Stimulated activated CD4-positive, alpha-beta T cell treated with anti-CD3 and anti-CD28 coated beads, Interleukin-4, amount 100 ng/mL, for 1 hour (primary cell): Measurements from ENCODE around the gene RRBP1.

ENCODE experiments used
- DNase-seq: peaks from one replicate; pipeline ENCODE4 v3.0.0-alpha.2; 2020

Gene RRBP1

DNA sequence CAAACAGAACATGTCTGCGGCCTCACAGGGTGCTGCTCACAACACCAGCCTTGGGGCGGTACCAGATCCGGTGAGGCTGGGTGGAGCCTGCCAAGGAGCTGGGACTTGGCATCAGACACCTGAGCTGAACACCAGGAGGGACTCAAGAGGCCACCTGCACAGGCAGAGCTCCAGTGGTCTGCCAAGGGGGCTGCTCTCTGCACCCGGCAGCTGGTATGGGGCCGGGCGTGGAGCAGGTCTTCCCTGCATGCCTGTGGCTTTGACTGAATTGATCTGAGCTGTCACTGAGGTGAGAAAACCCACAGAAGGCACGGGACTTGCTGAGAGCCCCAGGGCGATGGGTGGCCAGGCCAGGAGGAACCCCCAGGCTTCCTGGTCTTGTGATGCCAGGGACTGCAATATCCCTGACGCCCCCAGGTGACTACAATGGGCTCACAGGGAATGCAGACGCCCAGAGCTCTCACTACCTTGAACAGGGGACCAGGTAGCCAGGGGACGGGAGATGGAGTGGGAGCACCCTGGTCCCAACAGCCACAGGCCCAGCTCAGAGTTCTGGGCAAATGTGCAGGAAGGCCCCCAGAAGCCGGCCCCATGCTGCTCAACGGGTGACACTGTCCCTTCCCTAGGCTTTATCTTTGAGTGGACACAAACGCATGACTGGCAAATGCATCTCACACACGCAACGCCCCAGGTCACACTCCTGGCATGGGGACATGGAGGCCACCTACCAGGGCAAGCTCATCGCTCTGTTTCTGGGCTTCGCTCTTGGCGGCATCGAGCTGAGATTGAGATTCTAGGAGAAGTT lies 64.0 kb downstream of the RRBP1 start:
- no peak for DNase-seq

DNA sequence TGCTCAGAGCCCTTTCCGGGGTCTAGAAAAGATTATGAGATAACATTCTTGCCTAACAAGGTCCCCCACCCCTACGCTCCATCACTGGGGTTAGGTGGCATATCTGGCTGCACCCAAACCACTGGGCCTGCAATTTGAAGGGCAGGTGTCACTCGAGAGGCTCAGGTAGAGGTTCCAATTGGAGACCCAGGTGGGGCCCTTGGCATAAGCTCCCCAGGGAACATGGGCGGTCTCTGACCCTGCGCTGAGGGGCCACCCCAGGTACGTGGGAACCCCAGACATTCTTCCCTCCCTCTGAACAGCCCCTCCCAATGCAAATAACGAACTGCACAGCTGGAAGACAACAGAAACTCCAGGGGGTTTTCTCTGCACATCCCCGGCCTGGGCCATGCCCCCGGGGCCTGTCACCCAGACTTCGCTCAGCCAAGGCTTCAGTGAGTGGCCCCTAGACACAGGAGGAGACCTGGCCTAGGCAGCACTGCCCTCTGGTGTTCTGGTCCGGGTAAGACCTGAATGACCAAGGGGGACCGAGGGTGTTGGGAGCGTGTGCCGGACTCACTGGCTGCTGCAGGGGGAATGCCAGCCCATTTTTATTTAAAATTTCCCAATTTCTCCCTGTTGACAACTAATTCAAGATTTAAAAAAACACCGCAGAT lies 64.7 kb downstream of the RRBP1 start:
- DNase-seq: peak; percentile 51

DNA sequence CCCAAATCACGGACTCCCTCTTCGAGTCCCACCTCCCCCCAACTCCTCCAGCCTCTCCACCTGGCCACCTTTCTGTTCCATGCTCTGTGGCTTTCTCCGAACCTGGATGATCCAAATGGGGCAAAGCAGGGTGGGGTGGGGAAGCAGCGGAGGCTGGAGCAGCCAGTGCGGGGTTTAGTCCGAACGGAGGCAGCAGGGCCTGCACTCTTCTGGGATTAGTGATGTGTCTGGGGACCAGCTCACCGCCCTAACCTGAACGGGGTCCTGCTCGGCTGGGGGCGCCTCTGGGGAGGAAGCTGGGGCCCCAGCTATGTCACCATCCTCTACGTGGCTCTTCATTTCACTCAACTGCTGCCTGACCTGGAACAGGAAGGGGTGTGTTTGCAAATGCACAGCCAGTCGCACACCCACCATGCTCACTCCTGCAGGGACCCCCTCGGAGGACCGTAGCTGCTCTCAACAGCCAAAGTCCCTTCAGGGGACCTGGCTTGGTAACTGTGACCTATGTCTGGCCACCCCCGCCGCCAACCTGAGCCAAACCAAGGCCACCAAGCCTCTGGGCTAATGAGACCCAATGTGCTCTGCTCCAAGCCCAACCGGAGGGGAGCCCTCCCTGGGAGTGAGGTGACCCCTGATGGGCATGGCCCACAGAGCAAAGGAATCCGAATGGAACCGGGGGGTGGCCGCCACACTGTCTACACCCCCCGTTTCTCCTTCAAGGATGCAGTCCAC lies 65.4 kb downstream of the RRBP1 start:
- no peak for DNase-seq

DNA sequence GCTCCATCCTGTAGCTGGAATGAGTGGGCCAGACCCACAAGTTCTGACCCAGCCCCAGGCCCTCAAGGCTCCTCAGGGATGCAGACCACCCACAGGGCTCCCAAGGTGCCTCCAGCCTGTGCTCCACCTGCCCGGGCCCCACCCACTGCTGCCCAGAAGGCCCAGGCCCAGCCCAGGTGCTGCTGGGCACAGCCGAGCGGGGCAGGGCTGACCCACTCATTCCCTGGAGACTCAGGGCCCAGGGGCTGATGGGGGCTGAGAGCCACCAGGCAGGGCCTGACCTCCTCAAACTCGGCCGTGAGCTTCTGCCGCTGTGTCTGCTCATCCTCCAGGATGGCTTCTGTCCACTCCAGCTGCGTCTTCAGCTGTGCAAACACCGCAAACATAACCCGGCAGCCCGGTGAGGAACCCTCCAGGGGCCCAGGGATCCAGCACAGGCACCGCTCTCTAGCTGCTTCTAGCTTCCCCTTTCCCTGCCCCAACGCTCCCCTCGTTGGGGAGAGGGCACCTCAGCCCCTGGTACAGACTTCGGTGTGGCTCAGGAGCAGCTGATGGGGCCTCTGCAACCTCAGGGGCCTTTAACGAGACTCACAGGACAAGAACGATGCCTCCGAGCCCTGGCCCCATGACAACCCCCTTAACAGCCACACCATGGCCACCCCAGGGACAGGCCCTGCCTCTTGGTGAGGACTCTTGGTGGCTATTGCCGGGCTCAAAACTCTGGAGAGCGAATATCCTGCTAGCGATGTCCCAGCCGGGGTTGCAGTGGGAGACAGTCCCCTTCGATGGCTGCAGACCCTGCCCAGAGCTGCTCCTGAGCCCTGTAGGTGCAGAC lies 66.2 kb downstream of the RRBP1 start:
- DNase-seq: no peak

GRCh38 chr20:17614812-17615644 lies 67.0 kb downstream of the RRBP1 start:
- DNase-seq: no peak

DNA sequence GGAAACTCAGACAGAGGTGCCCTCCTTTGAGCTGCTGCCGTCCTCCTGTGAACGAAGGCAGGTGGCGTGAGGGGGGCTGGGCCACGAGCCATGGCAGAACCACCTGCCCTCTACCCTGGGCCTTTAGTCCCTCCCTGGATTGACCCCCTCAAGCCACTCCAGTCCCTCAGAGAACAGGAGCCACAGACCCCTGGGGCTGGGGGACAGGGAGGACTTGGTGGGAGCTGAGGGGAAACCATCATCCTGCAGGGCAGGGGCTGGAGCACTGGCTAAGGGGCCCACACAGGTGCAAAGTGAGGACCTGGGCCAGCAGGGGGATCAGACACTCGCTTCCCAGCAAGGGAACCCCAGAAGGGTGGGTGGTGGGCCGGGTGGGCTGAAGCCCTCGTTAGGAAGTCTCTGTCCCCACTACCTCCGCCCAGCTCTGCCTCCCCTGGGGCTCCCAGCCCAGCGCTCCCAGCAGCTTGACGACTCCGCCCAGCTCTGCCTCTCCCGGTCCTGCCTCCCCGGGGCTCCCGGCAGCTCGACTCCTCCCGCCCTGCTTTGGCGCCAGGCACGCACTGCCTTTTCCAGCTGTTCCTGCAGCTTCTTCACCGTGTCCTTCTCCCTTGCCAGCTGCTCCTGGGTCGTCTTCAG lies 67.7 kb downstream of the RRBP1 start:
- DNase-seq: no peak

DNA sequence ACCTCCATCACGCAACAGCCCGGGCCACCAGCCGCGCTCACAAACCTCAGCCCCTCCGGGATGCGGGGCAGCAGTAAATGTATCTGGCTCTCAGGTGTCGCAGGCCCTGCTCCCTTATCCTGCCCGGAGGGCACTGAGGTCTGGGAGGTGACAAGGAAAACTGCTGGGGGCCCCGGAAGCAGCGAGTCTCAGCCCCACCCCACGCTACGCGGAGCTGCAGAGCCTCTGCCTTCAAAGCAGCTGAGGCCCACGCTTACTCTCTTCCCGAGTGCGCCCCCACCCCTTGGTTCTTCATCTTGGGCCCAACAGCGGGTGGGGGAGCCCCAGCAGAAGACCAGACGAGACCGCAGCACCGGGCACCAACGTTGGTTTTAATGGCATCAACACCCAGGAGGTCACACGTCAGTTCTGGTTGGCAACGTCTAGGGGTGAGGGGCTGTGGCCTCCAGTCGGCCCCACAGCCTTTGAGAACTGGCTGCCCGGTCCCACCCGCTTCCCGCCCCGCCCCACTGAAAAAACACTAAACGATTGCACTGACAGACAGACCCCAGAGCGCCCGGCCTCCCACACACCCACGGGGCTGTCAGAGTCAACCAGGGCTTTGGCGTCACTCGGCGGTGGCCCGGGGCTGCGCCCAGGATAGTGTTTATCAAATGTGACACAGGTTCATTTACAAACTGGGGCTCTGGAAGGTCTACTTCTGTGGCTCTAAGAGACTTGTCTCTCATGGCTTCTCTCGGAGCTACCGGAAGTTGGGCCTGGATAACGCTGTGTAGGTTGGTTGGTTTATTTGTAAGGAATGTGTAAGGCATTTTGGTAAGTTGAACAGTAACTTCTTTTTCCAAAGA lies 68.5 kb downstream of the RRBP1 start:
- DNase-seq: no peak

DNA sequence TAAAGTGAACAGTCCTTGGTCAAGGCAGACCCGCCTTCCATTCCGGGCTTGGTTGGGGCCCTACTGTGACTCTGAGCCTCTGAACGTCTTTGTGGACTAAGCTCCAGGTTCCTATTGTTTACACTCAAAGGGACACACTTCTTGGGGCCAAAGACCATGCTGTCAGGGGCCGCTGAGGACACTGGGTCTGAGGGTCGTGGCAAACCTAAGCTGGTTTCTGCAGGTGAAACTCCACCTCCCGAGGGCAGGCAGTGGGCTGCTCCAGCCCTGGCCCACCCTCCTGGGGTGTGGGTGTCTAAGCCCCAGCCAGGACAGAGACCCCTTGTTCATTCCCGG lies 69.1 kb downstream of the RRBP1 start:
- DNase-seq: no peak

GRCh38 chr20:17612287-17612991 lies 69.6 kb downstream of the RRBP1 start:
- no peak for DNase-seq

- DNase-seq: no peak
These were observed 70.3 kb downstream of the RRBP1 start for GRCh38 chr20:17611540-17612286.

- DNase-seq: peak; percentile 16
These were observed 70.8 kb downstream of the RRBP1 start for GRCh38 chr20:17611290-17611539.

GRCh38 chr20:17610566-17611289 lies 71.3 kb downstream of the RRBP1 start:
- DNase-seq: peak; percentile 51

GRCh38 chr20:17609811-17610377 lies 72.1 kb downstream of the RRBP1 start:
- no peak for DNase-seq

- DNase-seq: no peak
These were observed 73.1 kb downstream of the RRBP1 start for GRCh38 chr20:17608701-17609497.

- DNase-seq: no peak
These were observed 76.0 kb downstream of the RRBP1 start for GRCh38 chr20:17606001-17606400.

DNA sequence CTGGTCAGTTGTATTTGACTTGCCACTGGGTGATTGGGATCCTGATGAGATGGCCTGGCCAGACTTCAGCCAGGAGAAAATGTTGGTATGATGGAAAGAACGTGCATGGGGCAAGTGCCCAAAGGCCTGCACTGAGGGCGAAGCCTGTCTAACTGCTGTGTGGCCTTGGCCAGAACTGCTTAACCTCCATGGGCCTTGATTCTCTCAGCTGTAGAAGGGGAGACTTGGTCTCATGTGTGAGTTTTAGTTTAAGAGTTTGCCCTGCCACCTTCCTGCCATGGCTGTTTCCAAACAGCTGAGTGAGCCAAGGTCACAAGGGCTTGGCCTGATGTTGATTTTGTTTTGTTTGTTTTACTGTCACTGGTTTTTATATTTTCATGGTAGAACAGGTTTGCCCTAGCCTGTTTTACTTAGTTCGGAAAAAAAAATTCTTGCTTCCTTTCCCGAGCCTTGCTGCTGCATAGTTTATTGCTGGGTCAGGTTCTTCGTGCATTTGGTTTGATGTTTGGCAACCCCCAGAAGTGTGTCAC lies 76.8 kb downstream of the RRBP1 start:
- no peak for DNase-seq

- DNase-seq: no peak
These were observed 79.5 kb downstream of the RRBP1 start for GRCh38 chr20:17602493-17602892.
